Neuronal stem cell (in vitro differentiated cells): ENCODE data around the gene WASL.

ENCODE experiments used
- DNase-seq: peaks from one replicate; pipeline ENCODE4 v3.0.0-alpha.2; 2013; ENCODE audit warnings: low spot score
- H2AFZ ChIP-seq: one replicate; pipeline ENCODE4 v1.6.1; 2013; ENCODE audit warnings: mild to moderate bottlenecking, low read length, inconsistent platforms
- H2AK5ac ChIP-seq: 2 replicates; pipeline ENCODE4 v1.6.1; 2013; ENCODE audit warnings: low read depth, mild to moderate bottlenecking, inconsistent platforms, low read length, moderate library complexity, mixed read lengths
- H2BK120ac ChIP-seq: 2 replicates; pipeline ENCODE4 v1.6.1; 2013; ENCODE audit warnings: low read depth, mild to moderate bottlenecking, inconsistent platforms, low read length, moderate library complexity, mixed read lengths
- H2BK12ac ChIP-seq: one replicate; pipeline ENCODE4 v1.6.1; 2013; ENCODE audit warnings: low read length, inconsistent platforms
- H2BK15ac ChIP-seq: 2 replicates; pipeline ENCODE4 v1.6.1; 2013; ENCODE audit warnings: mild to moderate bottlenecking, low read length, inconsistent platforms, mixed read lengths
- H2BK5ac ChIP-seq: one replicate; pipeline ENCODE4 v1.6.1; 2013; ENCODE audit warnings: inconsistent platforms, mild to moderate bottlenecking, low read length, moderate library complexity
- H3K14ac ChIP-seq: one replicate; pipeline ENCODE4 v1.6.1; 2013; ENCODE audit warnings: low read length, inconsistent platforms
- H3K18ac ChIP-seq: 2 replicates; pipeline ENCODE4 v1.6.1; 2013; ENCODE audit warnings: low read length, inconsistent platforms
- H3K23ac ChIP-seq: 2 replicates; pipeline ENCODE4 v1.6.1; 2013; ENCODE audit warnings: low read depth, mild to moderate bottlenecking, mixed read lengths, low read length, inconsistent platforms; ENCODE audit not compliant: poor library complexity
- H3K27ac ChIP-seq: replicated peaks from 3 replicates; pipeline ENCODE4 v1.5.1; 2013; ENCODE audit warnings: low read length, inconsistent platforms
- H3K27me3 ChIP-seq, 3 experiments: 2 replicates each; pipeline ENCODE4 v1.6.1; 2013; ENCODE audit warnings: low read length in 3 of 3, mild to moderate bottlenecking in 2 of 3, inconsistent platforms in 1 of 3, low read depth in 1 of 3, mixed read lengths in 1 of 3, moderate library complexity in 1 of 3; ENCODE audit not compliant: control insufficient read depth in 3 of 3, insufficient read depth in 3 of 3
- H3K36me3 ChIP-seq, 2 donors: replicated peaks in 1 of 2; 2 replicates each; pipeline ENCODE4 v1.6.1; 2013; ENCODE audit warnings: low read length in 2 of 2; ENCODE audit not compliant: control insufficient read depth in 2 of 2, insufficient read depth in 2 of 2
- H3K4ac ChIP-seq: 2 replicates; pipeline ENCODE4 v1.6.1; 2013; ENCODE audit warnings: inconsistent platforms, mild to moderate bottlenecking, low read length, moderate library complexity
- H3K4me1 ChIP-seq, 2 donors: 1 replicate in 1 of 2; 2 replicates in 1 of 2; pipeline ENCODE4 v1.6.1; 2013; ENCODE audit warnings: low read length in 2 of 2, low read depth in 1 of 2; ENCODE audit not compliant: control insufficient read depth in 2 of 2, insufficient read depth in 1 of 2
- H3K4me2 ChIP-seq: one replicate; pipeline ENCODE4 v1.6.1; 2013; ENCODE audit warnings: mild to moderate bottlenecking, low read length, inconsistent platforms; ENCODE audit not compliant: insufficient read depth, poor library complexity, severe bottlenecking
- H3K4me3 ChIP-seq, 2 donors: 2 replicates each; pipeline ENCODE4 v1.5.1; 2013; ENCODE audit warnings: low read length in 2 of 2, mild to moderate bottlenecking in 2 of 2, inconsistent platforms in 1 of 2, moderate library complexity in 1 of 2
- H3K79me1 ChIP-seq: one replicate; pipeline ENCODE4 v1.6.1; 2013; ENCODE audit warnings: low read depth, mild to moderate bottlenecking, inconsistent platforms, low read length, moderate library complexity
- H3K9ac ChIP-seq: one replicate; pipeline ENCODE4 v1.6.1; 2013; ENCODE audit warnings: mild to moderate bottlenecking, low read depth, low read length, inconsistent platforms; ENCODE audit not compliant: poor library complexity
- H3K9me3 ChIP-seq, 2 donors: replicated peaks in 1 of 2; 2 replicates each; pipeline versions ENCODE3 to v1.6.1; 2013; ENCODE audit warnings: low read length in 2 of 2, mild to moderate bottlenecking in 2 of 2, inconsistent platforms in 1 of 2, low read depth in 1 of 2, mixed read lengths in 1 of 2, moderate library complexity in 1 of 2; ENCODE audit not compliant: control insufficient read depth in 2 of 2, insufficient read depth in 1 of 2
- H4K8ac ChIP-seq: one replicate; pipeline ENCODE4 v1.6.1; 2013; ENCODE audit warnings: low read depth, mild to moderate bottlenecking, inconsistent platforms, low read length, moderate library complexity
- H4K91ac ChIP-seq: one replicate; pipeline ENCODE4 v1.6.1; 2013; ENCODE audit warnings: low read length, low read depth, mild to moderate bottlenecking, inconsistent platforms; ENCODE audit not compliant: poor library complexity
- WGBS, 2 donors: extraction: QIAGEN DNeasy Blood & Tissue Kit; methylation state at CpG; one replicate each; pipeline ENCODE4 v1.1.7; 2013; ENCODE audit warnings: missing lambda C conversion rate in 2 of 2, mixed read lengths in 1 of 2; ENCODE audit not compliant: insufficient read length in 2 of 2, insufficient replicate concordance in 1 of 2; ENCODE audit errors: extremely low coverage in 2 of 2; 5-methylcytosine and 5-hydroxymethylcytosine counted together

Gene WASL

GRCh38 chr7:123789206-123789784, 40.5 kb upstream of the WASL start:
- H2AK5ac ChIP-seq = no peak overlapping the region
- no peak overlapping the region for H2BK15ac ChIP-seq
- no peaks in the 10 kb centered on the region for H3K9me3 ChIP-seq
- peaks cover 0 to 4% (median 0%) of the 10 kb centered on the region in 3 experiments for H3K27me3 ChIP-seq
- no peak overlapping the region for H3K4me3 ChIP-seq
- no peak overlapping the region for H3K18ac ChIP-seq
- no peak overlapping the region for H3K4ac ChIP-seq
- WGBS, 2 donors = no CpG with 5 or more reads among the region's 4 CpGs
- H2BK5ac ChIP-seq = no peak overlapping the region
- no peak overlapping the region for H2AFZ ChIP-seq
- H4K8ac ChIP-seq = no peak overlapping the region
- no peak for DNase-seq
- H3K79me1 ChIP-seq = no peaks in the 10 kb centered on the region
- H3K36me3 ChIP-seq = no peaks in the 10 kb centered on the region
- no peak overlapping the region for H4K91ac ChIP-seq
- H3K4me2 ChIP-seq = no peak overlapping the region
- no peak overlapping the region for H2BK12ac ChIP-seq
- no peak overlapping the region for H2BK120ac ChIP-seq
- H3K23ac ChIP-seq = no peak overlapping the region
- no peak overlapping the region for H3K14ac ChIP-seq
- H3K9ac ChIP-seq = no peak overlapping the region
- no peaks in the 10 kb centered on the region for H3K4me1 ChIP-seq
- H3K27ac ChIP-seq = no peak overlapping the region

- no CpG with 5 or more reads among the region's 2 CpGs for WGBS, 2 donors
- H3K79me1 ChIP-seq = no peaks in the 10 kb centered on the region
- H2BK15ac ChIP-seq = no peak overlapping the region
- H3K27me3 ChIP-seq = peaks cover 0 to 4% (median 0%) of the 10 kb centered on the region in 3 experiments
- H3K23ac ChIP-seq = no peak overlapping the region
- no peak overlapping the region for H3K4me3 ChIP-seq
- no peak overlapping the region for H4K8ac ChIP-seq
- H3K36me3 ChIP-seq = no peaks in the 10 kb centered on the region
- no peak overlapping the region for H2AK5ac ChIP-seq
- no peak overlapping the region for H4K91ac ChIP-seq
- H3K9me3 ChIP-seq = no peaks in the 10 kb centered on the region
- H2BK120ac ChIP-seq = no peak overlapping the region
- H3K14ac ChIP-seq = no peak overlapping the region
- H2BK5ac ChIP-seq = no peak overlapping the region
- H2BK12ac ChIP-seq = no peak overlapping the region
- H3K4me2 ChIP-seq = no peak overlapping the region
- no peak for DNase-seq
- no peak overlapping the region for H3K4ac ChIP-seq
- no peaks in the 10 kb centered on the region for H3K4me1 ChIP-seq
- no peak overlapping the region for H3K27ac ChIP-seq
- H3K9ac ChIP-seq = no peak overlapping the region
- no peak overlapping the region for H2AFZ ChIP-seq
- H3K18ac ChIP-seq = no peak overlapping the region
Observed at GRCh38 chr7:123788584-123788983, 39.8 kb upstream of the WASL start.

GRCh38 chr7:123787220-123788007, 38.6 kb upstream of the WASL start:
- H3K36me3 ChIP-seq = no peaks in the 10 kb centered on the region
- no peak overlapping the region for H3K14ac ChIP-seq
- no peak overlapping the region for H2AK5ac ChIP-seq
- H2BK5ac ChIP-seq = no peak overlapping the region
- H2BK15ac ChIP-seq = no peak overlapping the region
- no peaks in the 10 kb centered on the region for H3K9me3 ChIP-seq
- DNase-seq = no peak
- H4K91ac ChIP-seq = no peak overlapping the region
- peaks cover 0 to under 1% (median 0%) of the 10 kb centered on the region in 3 experiments for H3K27me3 ChIP-seq
- H4K8ac ChIP-seq = no peak overlapping the region
- no peak overlapping the region for H3K4ac ChIP-seq
- no peak overlapping the region for H3K9ac ChIP-seq
- H3K4me3 ChIP-seq = no peak overlapping the region
- no peaks in the 10 kb centered on the region for H3K79me1 ChIP-seq
- no peak overlapping the region for H3K23ac ChIP-seq
- H2AFZ ChIP-seq = no peak overlapping the region
- no CpG with 5 or more reads among the region's 3 CpGs for WGBS, 2 donors
- no peak overlapping the region for H3K27ac ChIP-seq
- H3K4me2 ChIP-seq = no peak overlapping the region
- H3K4me1 ChIP-seq = no peaks in the 10 kb centered on the region
- no peak overlapping the region for H2BK12ac ChIP-seq
- H2BK120ac ChIP-seq = no peak overlapping the region
- H3K18ac ChIP-seq = peak overlapping the region; percentile 44

- no peaks in the 10 kb centered on the region for H3K36me3 ChIP-seq
- H2BK5ac ChIP-seq = no peak overlapping the region
- H4K8ac ChIP-seq = no peak overlapping the region
- no peaks in the 10 kb centered on the region for H3K79me1 ChIP-seq
- no peak overlapping the region for H3K27ac ChIP-seq
- H3K4me3 ChIP-seq = no peak overlapping the region
- H2BK15ac ChIP-seq = no peak overlapping the region
- no peak overlapping the region for H2AFZ ChIP-seq
- DNase-seq = no peak
- H2AK5ac ChIP-seq = no peak overlapping the region
- H3K4me1 ChIP-seq = no peaks in the 10 kb centered on the region
- no peak overlapping the region for H3K9ac ChIP-seq
- no peak overlapping the region for H2BK12ac ChIP-seq
- no peak overlapping the region for H3K4ac ChIP-seq
- H3K4me2 ChIP-seq = no peak overlapping the region
- no peaks in the 10 kb centered on the region for H3K9me3 ChIP-seq
- no peak overlapping the region for H2BK120ac ChIP-seq
- no peaks in the 10 kb centered on the region for H3K27me3 ChIP-seq
- H3K18ac ChIP-seq = no peak overlapping the region
- H3K23ac ChIP-seq = no peak overlapping the region
- no peak overlapping the region for H4K91ac ChIP-seq
- no peak overlapping the region for H3K14ac ChIP-seq
Observed at GRCh38 chr7:123784263-123784662, 35.5 kb upstream of the WASL start.
